IMR-90 (cell line): ENCODE measurements around the gene ACVR1B. TPM values are rescaled to one million over a fixed set of nuclear protein-coding genes. Genes with fewer than 3 reads are reported as not detected.
A peak's percentile ranks its signal among the peaks of the same experiment; 100 is the strongest.

Source experiments
- ATAC-seq: fragments of 200-7000 bp; cut with Tn5 transposase; 2 replicates; pipeline ENCODE4 v1.9.1; 2020; ENCODE audit warnings: low read depth, mild to moderate bottlenecking, moderate library complexity
- BruUV-seq: library from RNA; stranded (reverse); fragments of 400-500 nt; replicated peaks from 2 replicates; lab custom pipeline; 2021; lab: Mats Ljungman, UMichigan
- CTCF ChIA-PET: fragments of 300-600 bp; formaldehyde crosslinking; extraction: SDS; loops from one replicate; lab custom pipeline; 2021; ENCODE audit warnings: antibody characterized with exemption; lab: Yijun Ruan, JAX
- POLR2A ChIA-PET: fragments of 300-600 bp; sonication (Branson Sonifier 250); formaldehyde crosslinking; loops from one replicate; lab custom pipeline; 2022; ENCODE audit warnings: antibody characterized with exemption; ENCODE audit not compliant: unreplicated experiment; lab: Charles Lee
- DNase-seq: peaks from one replicate; pipeline ENCODE4 v3.0.0; 2013
- H2AFZ ChIP-seq: replicated peaks from 2 replicates; pipeline ENCODE3; 2013; ENCODE audit warnings: low read length, mild to moderate bottlenecking; ENCODE audit not compliant: poor library complexity
- H2AK5ac ChIP-seq: 2 replicates; pipeline ENCODE4 v1.6.1; 2013; ENCODE audit warnings: low read depth, low read length, inconsistent platforms
- H2AK9ac ChIP-seq: replicated peaks from 2 replicates; pipeline ENCODE3; 2013; ENCODE audit warnings: mild to moderate bottlenecking, low read depth, low read length, moderate library complexity; ENCODE audit not compliant: poor library complexity
- H2BK120ac ChIP-seq: 2 replicates; pipeline ENCODE4 v1.6.1; 2013; ENCODE audit warnings: low read depth, low read length, inconsistent platforms
- H2BK15ac ChIP-seq: 3 replicates; pipeline ENCODE4 v1.6.1; 2013; ENCODE audit warnings: low read depth, low read length, inconsistent platforms
- H2BK20ac ChIP-seq: 2 replicates; pipeline ENCODE4 v1.6.1; 2013; ENCODE audit warnings: low read depth, mild to moderate bottlenecking, inconsistent platforms, low read length, moderate library complexity
- H2BK5ac ChIP-seq: 2 replicates; pipeline ENCODE4 v1.6.1; 2013; ENCODE audit warnings: mild to moderate bottlenecking, low read depth, low read length, inconsistent platforms; ENCODE audit not compliant: poor library complexity, severe bottlenecking
- H3K14ac ChIP-seq: replicated peaks from 2 replicates; pipeline ENCODE4 v1.6.1; 2013; ENCODE audit warnings: low read depth, low read length, inconsistent platforms
- H3K18ac ChIP-seq: 2 replicates; pipeline ENCODE4 v1.6.1; 2013; ENCODE audit warnings: low read depth, low read length, control low read depth
- H3K23ac ChIP-seq: 2 replicates; pipeline ENCODE4 v1.6.1; 2013; ENCODE audit warnings: low read depth, low read length, inconsistent platforms
- H3K27ac ChIP-seq: 2 replicates; pipeline ENCODE4 v1.5.1; 2013; ENCODE audit warnings: mild to moderate bottlenecking, control low read depth, low read length; ENCODE audit not compliant: insufficient read depth
- H3K27me3 ChIP-seq: 2 replicates; pipeline ENCODE4 v1.6.1; 2013; ENCODE audit warnings: low read length; ENCODE audit not compliant: control insufficient read depth, insufficient read depth
- H3K36me3 ChIP-seq: 2 replicates; pipeline ENCODE4 v1.6.1; 2013; ENCODE audit warnings: low read length, mixed read lengths; ENCODE audit not compliant: control insufficient read depth, insufficient read depth
- H3K4ac ChIP-seq: 2 replicates; pipeline ENCODE4 v1.6.1; 2013; ENCODE audit warnings: low read depth, low read length, inconsistent platforms
- H3K4me1 ChIP-seq: 2 replicates; pipeline ENCODE4 v1.6.1; 2013; ENCODE audit warnings: low read length, mixed read lengths; ENCODE audit not compliant: control insufficient read depth, insufficient read depth
- H3K4me2 ChIP-seq: 2 replicates; pipeline ENCODE4 v1.6.1; 2013; ENCODE audit warnings: low read depth, mild to moderate bottlenecking, control low read depth, low read length, moderate library complexity
- H3K4me3 ChIP-seq: 2 replicates; pipeline ENCODE4 v1.5.1; 2013; ENCODE audit warnings: low read depth, mild to moderate bottlenecking, control low read depth, low read length, moderate library complexity; ENCODE audit not compliant: insufficient read depth
- H3K56ac ChIP-seq: 2 replicates; pipeline ENCODE4 v1.6.1; 2013; ENCODE audit warnings: low read length, inconsistent platforms; ENCODE audit not compliant: insufficient read depth; ENCODE audit errors: extremely low read depth
- H3K79me1 ChIP-seq, 2 experiments: 2 replicates each; pipeline ENCODE4 v1.6.1; 2013; ENCODE audit warnings: low read length in 2 of 2, inconsistent platforms in 1 of 2, low read depth in 1 of 2
- H3K9ac ChIP-seq: 2 replicates; pipeline ENCODE4 v1.6.1; 2013; ENCODE audit warnings: low read depth, low read length, control low read depth
- H3K9me1 ChIP-seq: 2 replicates; pipeline ENCODE4 v1.6.1; 2013; ENCODE audit warnings: low read length, inconsistent platforms; ENCODE audit not compliant: insufficient read depth
- H3K9me3 ChIP-seq: 2 replicates; pipeline ENCODE4 v1.6.1; 2013; ENCODE audit warnings: low read length; ENCODE audit not compliant: control insufficient read depth, insufficient read depth
- H4K20me1 ChIP-seq: 2 replicates; pipeline ENCODE4 v1.6.1; 2013; ENCODE audit warnings: low read length, inconsistent platforms; ENCODE audit not compliant: insufficient read depth
- H4K5ac ChIP-seq: 2 replicates; pipeline ENCODE4 v1.6.1; 2013; ENCODE audit warnings: mild to moderate bottlenecking, low read depth, low read length, control low read depth
- H4K8ac ChIP-seq, 2 experiments: 2 replicates each; pipeline ENCODE4 v1.6.1; 2013; ENCODE audit warnings: low read depth in 2 of 2, low read length in 2 of 2, control low read depth in 1 of 2, inconsistent platforms in 1 of 2
- H4K91ac ChIP-seq: 2 replicates; pipeline ENCODE4 v1.6.1; 2013; ENCODE audit warnings: low read depth, low read length, inconsistent platforms; ENCODE audit not compliant: insufficient read depth
- CTCF ChIP-seq: conservative IDR thresholded peaks from 2 replicates; pipeline ENCODE4 v1.5.1; 2012; ENCODE audit warnings: mild to moderate bottlenecking, low read depth, low read length, improper control_type of control experiment
- ELK1 ChIP-seq: fragments of 150-350 bp; IDR thresholded peaks from 2 replicates; pipeline ENCODE4 v1.6.1; 2016; ENCODE audit warnings: low read depth, mild to moderate bottlenecking, low read length, moderate library complexity, borderline replicate concordance
- FOS ChIP-seq: fragments of 150-350 bp; IDR thresholded peaks from 2 replicates; pipeline ENCODE4 v1.6.1; 2016; ENCODE audit warnings: low read depth, low read length
- MXI1 ChIP-seq: IDR thresholded peaks from 2 replicates; pipeline ENCODE4 v1.6.1; 2012; ENCODE audit warnings: low read depth, mild to moderate bottlenecking, low read length, moderate library complexity, borderline replicate concordance
- NFE2L2 ChIP-seq: fragments of 150-350 bp; IDR thresholded peaks from 2 replicates; pipeline ENCODE4 v1.6.1; 2016; ENCODE audit warnings: low read depth, mild to moderate bottlenecking, low read length
- SMC3 ChIP-seq: fragments of 150-350 bp; IDR thresholded peaks from 2 replicates; pipeline ENCODE4 v1.6.1; 2016; ENCODE audit warnings: low read depth, mild to moderate bottlenecking, antibody characterized with exemption, low read length, moderate library complexity
- USF2 ChIP-seq: fragments of 150-350 bp; IDR thresholded peaks from 2 replicates; pipeline ENCODE4 v1.6.1; 2017; ENCODE audit warnings: mild to moderate bottlenecking, antibody characterized with exemption, low read length, low read depth
- WGBS, 2 experiments: methylation state at CpG; one replicate each; pipeline versions ENCODE4 v1.1.5 to v1.1.7; 2013; ENCODE audit warnings: missing lambda C conversion rate in 2 of 2; ENCODE audit not compliant: insufficient read length in 1 of 2; ENCODE audit errors: extremely low coverage in 2 of 2; 5-methylcytosine and 5-hydroxymethylcytosine counted together
- dilution Hi-C: fragments of 300-500 bp; cut with HindIII; formaldehyde crosslinking; loops from one replicate; pipeline ENCODE4 v1.14.3; 2018; ENCODE audit warnings: low sequenced_read_pairs; ENCODE audit not compliant: unreplicated experiment
- in situ Hi-C: fragments of 300-500 bp; cut with MboI; formaldehyde crosslinking; loops from 3 replicates; pipeline ENCODE4 v1.14.3; 2019; ENCODE audit warnings: low sequenced_read_pairs, inconsistent platforms, mixed read lengths
- intact Hi-C: fragments of 100-400 bp; cut with micrococcal nuclease; formaldehyde crosslinking; loops from 2 replicates; pipeline ENCODE4 v1.10.0; 2022
- polyA plus RNA-seq, 3 experiments: library from polyadenylated mRNA; depleted of rRNA; stranded (reverse); fragments of >200 nt; gene quantifications; 2 replicates each; pipeline ENCODE4 v1.2.3, GENCODE V29; 2012; ENCODE audit warnings: low replicate concordance in 1 of 3
- total RNA-seq: library from RNA; depleted of rRNA; stranded (reverse); fragments of >200 nt; gene quantifications from 2 replicates; pipeline ENCODE4 v1.2.3, GENCODE V29; 2012

The ACVR1B gene
- total and polyA plus RNA-seq, 2 of the 4 experiments (the other 2 are of a cell fraction) = 5.7 to 13.6 TPM

GRCh38 chr12:51971679-51972421, 20.4 kb downstream of the ACVR1B start:
- Histone ChIP-seq H3K9me1 (peaks cover 40% of the 10 kb centered on the region), H3K23ac (peak overlapping the region; percentile 93), H3K4me2 (peak overlapping the region; percentile 75; the same call in 1 of the 2 replicates), H2BK15ac (peak overlapping the region; percentile 96; the same call in 1 of the 3 replicates), H3K27ac (peak overlapping the region; percentile 46), H4K20me1 (peaks cover 15% of the 10 kb centered on the region), H3K18ac (peak overlapping the region; percentile 95), H4K8ac (peak overlapping the region; percentile 59 to 79), H3K36me3 (peaks cover 16% of the 10 kb centered on the region), H3K9me3 (no peaks in the 10 kb centered on the region), H3K56ac (peak overlapping the region; percentile 81), H4K5ac (peak overlapping the region; percentile 69; the same call in 1 of the 2 replicates), H2BK5ac (peak overlapping the region; percentile 83), H2AK5ac (peak overlapping the region; percentile 88), H2AFZ (no peak overlapping the region), H3K4me1 (peaks cover 37% of the 10 kb centered on the region), H2AK9ac (no peak overlapping the region), H3K4ac (peak overlapping the region; percentile 97; the same call in 1 of the 2 replicates), H2BK120ac (peak overlapping the region; percentile 95), H4K91ac (peak overlapping the region; percentile 86), H3K79me1 (peaks cover 34 to 89% of the 10 kb centered on the region in 2 experiments), H3K27me3 (no peaks in the 10 kb centered on the region), H3K14ac (peak overlapping the region; percentile 97), H2BK20ac (peak overlapping the region; percentile 95), H3K4me3 (no peak overlapping the region), H3K9ac (peak overlapping the region; percentile 36; the same call in 1 of the 2 replicates)
- CTCF ChIA-PET = interaction anchor here (0.9 to 2.6 kb wide), 5 partner anchors 9 to 54 kb away, joined by 3 to 16 read pairs (median 5); no protein-coding TSS in a partner anchor
- no CpG with 5 or more reads among the region's 4 CpGs for WGBS, 2 experiments
- intact Hi-C loops (no loop called here), dilution Hi-C loops (loop anchor here (25.0 kb wide), 1 partner anchor 110 kb away; no protein-coding TSS in a partner anchor), in situ Hi-C loops (no loop called here)
- no TSS peak for BruUV-seq
- no peak for TF ChIP-seq FOS
- no peak for TF ChIP-seq ELK1
- TF ChIP-seq MXI1 = no peak
- TF ChIP-seq CTCF = no peak
- no peak for TF ChIP-seq NFE2L2
- no peak for TF ChIP-seq USF2
- no peak for TF ChIP-seq SMC3
- DNase-seq = no peak
- POLR2A ChIA-PET = no interaction called here
- ATAC-seq = peak; percentile 12
